SK-N-SH (cell line): ENCODE results near the gene PSMG3. TPM values are rescaled to one million over a fixed set of nuclear protein-coding genes. Genes with fewer than 3 reads are reported as not detected.
A peak's percentile ranks its signal among the peaks of the same experiment; 100 is the strongest.

Experiments used
- CTCF ChIA-PET: fragments of 300-600, 350-600 bp; formaldehyde crosslinking; extraction: SDS; loops from one replicate; lab custom pipeline; 2021; lab: Yijun Ruan, JAX
- POLR2A ChIA-PET: fragments of 350-600 bp; sonication (Branson Sonifier 250); formaldehyde crosslinking; extraction: SDS; loops from one replicate; lab custom pipeline; 2020; ENCODE audit warnings: antibody characterized with exemption, inconsistent platforms; lab: Yijun Ruan, JAX
- DNase-seq: peaks from one replicate; pipeline ENCODE4 v3.0.0; 2012
- H2AFZ ChIP-seq: fragments of 200-600 bp; sonication (generic); 2 replicates; pipeline ENCODE4 v1.8.1; 2016; ENCODE audit warnings: antibody characterized with exemption, mild to moderate bottlenecking, low read depth
- H3F3A ChIP-seq: fragments of 200-600 bp; sonication (generic); replicated peaks from 2 replicates; pipeline ENCODE3; 2016; ENCODE audit warnings: antibody characterized with exemption, mild to moderate bottlenecking; ENCODE audit not compliant: insufficient read depth
- H3K27ac ChIP-seq, 2 experiments: fragments of 200-500 bp in 1 of 2; fragments of 200-600 bp in 1 of 2; sonication (Bioruptor generic) in 1 of 2; sonication (generic), shearing (Covaris generic) in 1 of 2; 2 replicates each; pipeline versions ENCODE4 v1.5.1 to v1.6.1; 2014 to 2016; ENCODE audit warnings: low read depth in 2 of 2, inconsistent platforms in 1 of 2, low read length in 1 of 2, mild to moderate bottlenecking in 1 of 2, mixed read lengths in 1 of 2
- H3K27me3 ChIP-seq: fragments of 200-600 bp; sonication (generic), shearing (Covaris generic); 2 replicates; pipeline ENCODE4 v1.6.1; 2016; ENCODE audit warnings: mixed run types; ENCODE audit not compliant: insufficient read depth
- H3K36me3 ChIP-seq, 2 experiments: fragments of 200-500 bp in 1 of 2; fragments of 200-600 bp in 1 of 2; sonication (Bioruptor generic) in 1 of 2; sonication (generic) in 1 of 2; replicated peaks in 1 of 2; 2 replicates each; pipeline versions ENCODE3 to v1.5.1; 2014 to 2016; ENCODE audit warnings: low read length in 1 of 2, mild to moderate bottlenecking in 1 of 2; ENCODE audit not compliant: insufficient read depth in 2 of 2, control insufficient read depth in 1 of 2
- H3K4me1 ChIP-seq, 2 experiments: fragments of 200-500 bp in 1 of 2; fragments of 200-600 bp in 1 of 2; sonication (Bioruptor generic) in 1 of 2; sonication (generic), shearing (Covaris generic) in 1 of 2; 2 replicates each; pipeline versions ENCODE4 v1.5.1 to v1.6.1; 2014 to 2016; ENCODE audit warnings: low read depth in 1 of 2, low read length in 1 of 2, mixed run types in 1 of 2; ENCODE audit not compliant: insufficient read depth in 2 of 2, control insufficient read depth in 1 of 2
- H3K4me2 ChIP-seq: fragments of 200-600 bp; sonication (generic), shearing (Covaris generic); 2 replicates; pipeline ENCODE4 v1.6.1; 2017; ENCODE audit warnings: mixed run types
- H3K4me3 ChIP-seq, 2 experiments: fragments of 200-500 bp in 1 of 2; fragments of 200-600 bp in 1 of 2; sonication (Bioruptor generic) in 1 of 2; sonication (generic), shearing (Covaris generic) in 1 of 2; 2 replicates each; pipeline versions ENCODE4 v1.5.1 to v1.8.1; 2014 to 2016; ENCODE audit warnings: low read depth in 2 of 2, inconsistent platforms in 1 of 2, low read length in 1 of 2, mild to moderate bottlenecking in 1 of 2, mixed read lengths in 1 of 2, moderate library complexity in 1 of 2
- H3K79me2 ChIP-seq: fragments of 200-600 bp; sonication (generic); 2 replicates; pipeline ENCODE4 v1.8.1; 2017; ENCODE audit warnings: mild to moderate bottlenecking; ENCODE audit not compliant: insufficient read depth
- H3K9ac ChIP-seq: fragments of 200-600 bp; sonication (generic); 2 replicates; pipeline ENCODE4 v1.6.1; 2017; ENCODE audit warnings: mixed run types
- H3K9me2 ChIP-seq: fragments of 200-600 bp; sonication (generic); 2 replicates; pipeline ENCODE4 v1.6.1; 2017; ENCODE audit warnings: mixed run types
- H3K9me3 ChIP-seq: fragments of 200-600 bp; sonication (generic); 2 replicates; pipeline ENCODE4 v1.6.1; 2017; ENCODE audit warnings: mixed run types, mild to moderate bottlenecking, moderate library complexity
- H4K20me1 ChIP-seq: fragments of 200-600 bp; sonication (generic); 2 replicates; pipeline ENCODE4 v1.6.1; 2017; ENCODE audit warnings: mild to moderate bottlenecking, mixed run types; ENCODE audit not compliant: insufficient read depth
- CHD2 ChIP-seq: fragments of 150-350 bp; IDR thresholded peaks from 2 replicates; pipeline ENCODE4 v1.6.1; 2018; ENCODE audit warnings: low read length; ENCODE audit not compliant: partially characterized antibody
- ELF1 ChIP-seq: IDR thresholded peaks from 2 replicates; pipeline ENCODE4 v1.4.0; 2012
- EP300 ChIP-seq, 2 experiments: IDR thresholded peaks; 2 replicates each; pipeline versions ENCODE4 v1.4.0 to v1.6.1; 2012; ENCODE audit warnings: borderline replicate concordance in 1 of 2, low read depth in 1 of 2, low read length in 1 of 2
- EZH2phosphoT487 ChIP-seq: fragments of 200-600 bp; sonication (generic); IDR thresholded peaks from 2 replicates; pipeline ENCODE4 v1.6.1; 2017; ENCODE audit warnings: low read depth, mixed run types, mild to moderate bottlenecking, antibody characterized with exemption, moderate library complexity, borderline replicate concordance
- FOXJ3 ChIP-seq: sonication (generic); formaldehyde crosslinking; IDR thresholded peaks from 2 replicates; pipeline ENCODE4 v1.5.1; 2020; ENCODE audit warnings: mild to moderate bottlenecking, missing genetic modification reagents
- GABPA ChIP-seq: IDR thresholded peaks from 2 replicates; pipeline ENCODE4 v1.4.0; 2012; ENCODE audit warnings: low read depth, mild to moderate bottlenecking
- JUND ChIP-seq: IDR thresholded peaks from 2 replicates; pipeline ENCODE4 v1.4.0; 2012
- MEF2A ChIP-seq: IDR thresholded peaks from 2 replicates; pipeline ENCODE4 v1.4.0; 2012; ENCODE audit warnings: low read depth, borderline replicate concordance
- NFIC ChIP-seq: IDR thresholded peaks from 2 replicates; pipeline ENCODE4 v1.4.0; 2012; ENCODE audit warnings: borderline replicate concordance
- POLR2AphosphoS5 ChIP-seq: IDR thresholded peaks from 2 replicates; pipeline ENCODE4 v1.6.1; 2012; ENCODE audit warnings: low read depth, low read length
- RFX5 ChIP-seq: IDR thresholded peaks from 2 replicates; pipeline ENCODE4 v1.6.1; 2012; ENCODE audit warnings: mild to moderate bottlenecking, improper control_type of control experiment, low read length
- SMC3 ChIP-seq: IDR thresholded peaks from 2 replicates; pipeline ENCODE4 v1.6.1; 2012; ENCODE audit warnings: low read depth, low read length, improper control_type of control experiment
- TCF12 ChIP-seq: IDR thresholded peaks from 2 replicates; pipeline ENCODE4 v1.4.0; 2012
- TEAD4 ChIP-seq: IDR thresholded peaks from 2 replicates; pipeline ENCODE4 v1.4.0; 2012; ENCODE audit warnings: mild to moderate bottlenecking, borderline replicate concordance; ENCODE audit not compliant: insufficient read depth
- YY1 ChIP-seq: IDR thresholded peaks from 2 replicates; pipeline ENCODE4 v1.4.0; 2012; ENCODE audit warnings: low read depth, mild to moderate bottlenecking
- WGBS: methylation state at CpG from one replicate; pipeline ENCODE4 v1.1.6; 2017; ENCODE audit warnings: low lambda C conversion rate; 5-methylcytosine and 5-hydroxymethylcytosine counted together
- polyA plus RNA-seq, 3 experiments: library from polyadenylated mRNA; depleted of rRNA; stranded (reverse); fragments of >200 nt; gene quantifications; 2 replicates each; pipeline ENCODE4 v1.2.3, GENCODE V29; 2012
- TF ChIP-seq, protein P1 (sequence below): IDR thresholded peaks from 2 replicates; pipeline ENCODE4; 2012
- TF ChIP-seq, protein P2 (sequence below): IDR thresholded peaks from 2 replicates; pipeline ENCODE4 v1.6.1; 2012; ENCODE audit warnings: mild to moderate bottlenecking, low read depth, low read length, moderate library complexity
- TF ChIP-seq, protein P3 (sequence below): IDR thresholded peaks from 2 replicates; pipeline ENCODE4 v1.4.0; 2012; ENCODE audit warnings: low read depth
- TF ChIP-seq, protein P4 (sequence below): fragments of 150-350 bp; IDR thresholded peaks from 2 replicates; pipeline ENCODE4 v1.6.1; 2016; ENCODE audit warnings: mild to moderate bottlenecking, low read depth, low read length
- TF ChIP-seq, protein P5 (sequence below): fragments of 200-600 bp; sonication (generic); IDR thresholded peaks from 2 replicates; pipeline ENCODE4 v1.6.1; 2017; ENCODE audit warnings: antibody characterized with exemption, mild to moderate bottlenecking, moderate library complexity

PSMG3 gene
- polyA plus RNA-seq, 1 of the 3 experiments (the other 2 are of a cell fraction) = 109 TPM

DNA sequence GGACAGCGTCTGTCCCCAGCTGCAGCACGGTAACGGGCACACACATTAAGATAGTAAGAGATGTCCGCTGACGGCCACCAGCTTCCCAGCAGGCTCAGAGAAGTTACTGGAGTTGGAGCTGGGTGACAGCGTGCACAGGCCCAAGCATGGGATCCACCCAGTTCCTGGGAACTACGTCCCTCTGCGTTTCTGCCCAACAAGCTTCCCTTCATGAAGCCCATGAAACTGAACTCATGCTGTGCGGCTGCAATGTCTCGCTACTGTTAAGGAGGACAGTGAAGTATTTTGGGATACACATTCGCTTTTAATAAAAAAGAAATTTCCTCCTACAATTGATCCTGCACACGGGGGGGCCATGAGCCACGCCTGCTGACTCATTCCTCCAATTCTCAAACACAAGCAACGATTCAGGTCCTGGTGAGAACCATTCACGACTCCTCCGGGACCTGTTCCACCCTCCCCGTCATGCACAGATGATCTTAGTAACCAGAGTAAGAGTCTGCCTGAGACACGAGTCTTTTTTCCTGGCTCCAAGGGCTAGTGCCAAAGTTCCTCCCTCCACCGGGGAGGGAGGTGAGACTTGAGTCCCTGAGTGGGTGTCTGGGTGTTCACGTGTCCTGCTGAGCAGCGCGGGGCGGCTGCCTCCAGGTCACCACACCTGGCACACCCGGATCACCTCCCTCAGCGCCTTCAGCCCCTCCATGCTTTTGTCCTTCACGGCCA, 2.6 kb downstream of the PSMG3 start:
- H3K9ac ChIP-seq = no peak overlapping the region

More for the DNA sequence above, 2.6 kb downstream of the PSMG3 start:
- Histone ChIP-seq H3K79me2 (peaks cover 32% of the 10 kb centered on the region), H4K20me1 (no peaks in the 10 kb centered on the region), H2AFZ (no peak overlapping the region), H3K4me3 (no peak overlapping the region), H3K4me1 (peaks cover 8 to 17% of the 10 kb centered on the region in 2 experiments; a peak in 3 of 4 replicates), H3F3A (peaks cover 26% of the 10 kb centered on the region), H3K9me3 (no peaks in the 10 kb centered on the region), H3K4me2 (peak overlapping the region; percentile 59), H3K27ac (peak overlapping the region in 1 of 2 experiments; percentile 53; a peak in 2 of 4 replicates), H3K9me2 (no peaks in the 10 kb centered on the region), H3K27me3 (no peaks in the 10 kb centered on the region), H3K36me3 (peaks cover 8 to 10% of the 10 kb centered on the region in 2 experiments)
- ChIA-PET CTCF (interaction anchor here (0.8 to 1.0 kb wide), 2 partner anchors 11 to 12 kb away, joined by 3 to 4 read pairs; partner anchors contain the start of gene TMEM184A), POLR2A (no interaction called here)
- no peak for DNase-seq
- TF ChIP-seq CHD2 (no peak), SMC3 (no peak), TEAD4 (no peak), EZH2phosphoT487 (no peak), POLR2AphosphoS5 (no peak), MEF2A (no peak), JUND (no peak), TCF12 (no peak), YY1 (no peak), ELF1 (no peak), EP300 (IDR thresholded peaks at IDR 0.05; ENCODE audit: borderline replicate concordance in 1 of 2, low read depth in 1 of 2, low read length in 1 of 2) (no peak), NFIC (no peak), FOXJ3 (CRISPR knock-in tag) (no peak), GABPA (no peak), RFX5 (no peak)
- TF ChIP-seq, protein P1, sequence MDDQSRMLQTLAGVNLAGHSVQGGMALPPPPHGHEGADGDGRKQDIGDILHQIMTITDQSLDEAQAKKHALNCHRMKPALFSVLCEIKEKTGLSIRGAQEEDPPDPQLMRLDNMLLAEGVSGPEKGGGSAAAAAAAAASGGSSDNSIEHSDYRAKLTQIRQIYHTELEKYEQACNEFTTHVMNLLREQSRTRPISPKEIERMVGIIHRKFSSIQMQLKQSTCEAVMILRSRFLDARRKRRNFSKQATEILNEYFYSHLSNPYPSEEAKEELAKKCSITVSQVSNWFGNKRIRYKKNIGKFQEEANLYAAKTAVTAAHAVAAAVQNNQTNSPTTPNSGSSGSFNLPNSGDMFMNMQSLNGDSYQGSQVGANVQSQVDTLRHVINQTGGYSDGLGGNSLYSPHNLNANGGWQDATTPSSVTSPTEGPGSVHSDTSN = no peak
- TF ChIP-seq, protein P2, sequence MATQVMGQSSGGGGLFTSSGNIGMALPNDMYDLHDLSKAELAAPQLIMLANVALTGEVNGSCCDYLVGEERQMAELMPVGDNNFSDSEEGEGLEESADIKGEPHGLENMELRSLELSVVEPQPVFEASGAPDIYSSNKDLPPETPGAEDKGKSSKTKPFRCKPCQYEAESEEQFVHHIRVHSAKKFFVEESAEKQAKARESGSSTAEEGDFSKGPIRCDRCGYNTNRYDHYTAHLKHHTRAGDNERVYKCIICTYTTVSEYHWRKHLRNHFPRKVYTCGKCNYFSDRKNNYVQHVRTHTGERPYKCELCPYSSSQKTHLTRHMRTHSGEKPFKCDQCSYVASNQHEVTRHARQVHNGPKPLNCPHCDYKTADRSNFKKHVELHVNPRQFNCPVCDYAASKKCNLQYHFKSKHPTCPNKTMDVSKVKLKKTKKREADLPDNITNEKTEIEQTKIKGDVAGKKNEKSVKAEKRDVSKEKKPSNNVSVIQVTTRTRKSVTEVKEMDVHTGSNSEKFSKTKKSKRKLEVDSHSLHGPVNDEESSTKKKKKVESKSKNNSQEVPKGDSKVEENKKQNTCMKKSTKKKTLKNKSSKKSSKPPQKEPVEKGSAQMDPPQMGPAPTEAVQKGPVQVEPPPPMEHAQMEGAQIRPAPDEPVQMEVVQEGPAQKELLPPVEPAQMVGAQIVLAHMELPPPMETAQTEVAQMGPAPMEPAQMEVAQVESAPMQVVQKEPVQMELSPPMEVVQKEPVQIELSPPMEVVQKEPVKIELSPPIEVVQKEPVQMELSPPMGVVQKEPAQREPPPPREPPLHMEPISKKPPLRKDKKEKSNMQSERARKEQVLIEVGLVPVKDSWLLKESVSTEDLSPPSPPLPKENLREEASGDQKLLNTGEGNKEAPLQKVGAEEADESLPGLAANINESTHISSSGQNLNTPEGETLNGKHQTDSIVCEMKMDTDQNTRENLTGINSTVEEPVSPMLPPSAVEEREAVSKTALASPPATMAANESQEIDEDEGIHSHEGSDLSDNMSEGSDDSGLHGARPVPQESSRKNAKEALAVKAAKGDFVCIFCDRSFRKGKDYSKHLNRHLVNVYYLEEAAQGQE = no peak
- TF ChIP-seq, protein P3, sequence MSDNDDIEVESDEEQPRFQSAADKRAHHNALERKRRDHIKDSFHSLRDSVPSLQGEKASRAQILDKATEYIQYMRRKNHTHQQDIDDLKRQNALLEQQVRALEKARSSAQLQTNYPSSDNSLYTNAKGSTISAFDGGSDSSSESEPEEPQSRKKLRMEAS = no peak
- TF ChIP-seq, protein P4, sequence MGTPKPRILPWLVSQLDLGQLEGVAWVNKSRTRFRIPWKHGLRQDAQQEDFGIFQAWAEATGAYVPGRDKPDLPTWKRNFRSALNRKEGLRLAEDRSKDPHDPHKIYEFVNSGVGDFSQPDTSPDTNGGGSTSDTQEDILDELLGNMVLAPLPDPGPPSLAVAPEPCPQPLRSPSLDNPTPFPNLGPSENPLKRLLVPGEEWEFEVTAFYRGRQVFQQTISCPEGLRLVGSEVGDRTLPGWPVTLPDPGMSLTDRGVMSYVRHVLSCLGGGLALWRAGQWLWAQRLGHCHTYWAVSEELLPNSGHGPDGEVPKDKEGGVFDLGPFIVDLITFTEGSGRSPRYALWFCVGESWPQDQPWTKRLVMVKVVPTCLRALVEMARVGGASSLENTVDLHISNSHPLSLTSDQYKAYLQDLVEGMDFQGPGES = no peak
- TF ChIP-seq, protein P5, sequence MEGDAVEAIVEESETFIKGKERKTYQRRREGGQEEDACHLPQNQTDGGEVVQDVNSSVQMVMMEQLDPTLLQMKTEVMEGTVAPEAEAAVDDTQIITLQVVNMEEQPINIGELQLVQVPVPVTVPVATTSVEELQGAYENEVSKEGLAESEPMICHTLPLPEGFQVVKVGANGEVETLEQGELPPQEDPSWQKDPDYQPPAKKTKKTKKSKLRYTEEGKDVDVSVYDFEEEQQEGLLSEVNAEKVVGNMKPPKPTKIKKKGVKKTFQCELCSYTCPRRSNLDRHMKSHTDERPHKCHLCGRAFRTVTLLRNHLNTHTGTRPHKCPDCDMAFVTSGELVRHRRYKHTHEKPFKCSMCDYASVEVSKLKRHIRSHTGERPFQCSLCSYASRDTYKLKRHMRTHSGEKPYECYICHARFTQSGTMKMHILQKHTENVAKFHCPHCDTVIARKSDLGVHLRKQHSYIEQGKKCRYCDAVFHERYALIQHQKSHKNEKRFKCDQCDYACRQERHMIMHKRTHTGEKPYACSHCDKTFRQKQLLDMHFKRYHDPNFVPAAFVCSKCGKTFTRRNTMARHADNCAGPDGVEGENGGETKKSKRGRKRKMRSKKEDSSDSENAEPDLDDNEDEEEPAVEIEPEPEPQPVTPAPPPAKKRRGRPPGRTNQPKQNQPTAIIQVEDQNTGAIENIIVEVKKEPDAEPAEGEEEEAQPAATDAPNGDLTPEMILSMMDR = no peak
- 74% methylated on average over 26 of the region's 26 CpGs for WGBS
